ENCODE data around the gene INTS12. TPM values are rescaled to one million over a fixed set of nuclear protein-coding genes. Genes with fewer than 3 reads are reported as not detected.

Gene INTS12
- total RNA-seq, 4 donors from 2014 or later = 21.6 to 40.8 (median 32.2) TPM

GRCh38 chr4:105644257-105644656 is 64.2 kb downstream of the INTS12 start:
- Histone ChIP-seq H3K36me3 (no peaks in the 10 kb centered on the region), H3K4me3 (replicated peaks in 1 of 3) (no peak overlapping the region), H3K27me3 (no peaks in the 10 kb centered on the region), H3K4me1 (no peaks in the 10 kb centered on the region), H3K9me3 (no peaks in the 10 kb centered on the region), H3K27ac (no peak overlapping the region)
- no peak for DNase-seq
- intact Hi-C loops (cut with DNase I) = no loop called here
- WGBS, 2 donors = 62% methylated on average over 2 of the region's 2 CpGs
- TF ChIP-seq POLR2A (IDR thresholded peaks at IDR 0.05) = no peak
- TF ChIP-seq CTCF (IDR thresholded peaks at IDR 0.05) = no peak

GRCh38 chr4:105641845-105642244 is 66.6 kb downstream of the INTS12 start:
- Histone ChIP-seq H3K4me1 (peaks cover 16 to 17% of the 10 kb centered on the region in 2 donors), H3K36me3 (no peaks in the 10 kb centered on the region), H3K4me3 (replicated peaks in 1 of 3) (no peak overlapping the region), H3K9me3 (no peaks in the 10 kb centered on the region), H3K27ac (no peak overlapping the region), H3K27me3 (no peaks in the 10 kb centered on the region)
- intact Hi-C loops (cut with DNase I) = no loop called here
- no peak for DNase-seq
- 85 to 87% methylated on average over 4 of the region's 4 CpGs for WGBS, 2 donors
- TF ChIP-seq POLR2A (IDR thresholded peaks at IDR 0.05) (no peak), CTCF (IDR thresholded peaks at IDR 0.05) (no peak)

- intact Hi-C loops (cut with DNase I) = no loop called here
- TF ChIP-seq POLR2A (IDR thresholded peaks at IDR 0.05) = no peak
- TF ChIP-seq CTCF (IDR thresholded peaks at IDR 0.05) = no peak
- H3K9me3 ChIP-seq = no peaks in the 10 kb centered on the region
- peaks cover 28 to 38% of the 10 kb centered on the region in 2 donors for H3K4me1 ChIP-seq
- WGBS, 2 donors = 19 to 32% methylated on average over 4 of the region's 4 CpGs
- no peak overlapping the region for H3K4me3 ChIP-seq (replicated peaks in 1 of 3)
- no peaks in the 10 kb centered on the region for H3K36me3 ChIP-seq
- H3K27me3 ChIP-seq = no peaks in the 10 kb centered on the region
- DNase-seq = peak; percentile 98
- H3K27ac ChIP-seq = peak overlapping the region; percentile 69 to 77 (median 72)
These were observed 70.9 kb downstream of the INTS12 start for GRCh38 chr4:105637408-105638176.

GRCh38 chr4:105634402-105635080 is 73.9 kb downstream of the INTS12 start:
- TF ChIP-seq CTCF (IDR thresholded peaks at IDR 0.05) (no peak), POLR2A (IDR thresholded peaks at IDR 0.05) (no peak)
- Histone ChIP-seq H3K4me1 (peaks cover 28 to 38% of the 10 kb centered on the region in 2 donors), H3K27me3 (no peaks in the 10 kb centered on the region), H3K27ac (peak overlapping the region in 2 of 3 donors; percentile 3 to 71), H3K9me3 (no peaks in the 10 kb centered on the region), H3K4me3 (replicated peaks in 1 of 3) (no peak overlapping the region), H3K36me3 (no peaks in the 10 kb centered on the region)
- intact Hi-C loops (cut with DNase I) = no loop called here
- no peak for DNase-seq
- 74 to 79% methylated on average over 1 of the region's 1 CpG for WGBS, 2 donors

- H3K27me3 ChIP-seq = no peaks in the 10 kb centered on the region
- H3K4me3 ChIP-seq (replicated peaks in 1 of 3) = no peak overlapping the region
- H3K9me3 ChIP-seq = no peaks in the 10 kb centered on the region
- peaks cover 22 to 33% of the 10 kb centered on the region in 2 donors for H3K4me1 ChIP-seq
- peak overlapping the region; percentile 3 to 71 (median 37) for H3K27ac ChIP-seq
- intact Hi-C loops (cut with DNase I) = no loop called here
- 38 to 51% methylated on average over 3 of the region's 3 CpGs for WGBS, 2 donors
- no peaks in the 10 kb centered on the region for H3K36me3 ChIP-seq
- no peak for DNase-seq
- TF ChIP-seq CTCF (IDR thresholded peaks at IDR 0.05) (no peak), POLR2A (IDR thresholded peaks at IDR 0.05) (no peak)
These were observed 75.2 kb downstream of the INTS12 start for GRCh38 chr4:105633241-105633640.

Data from thyroid gland (tissue), 4 donors.